Body of pancreas (tissue), 4 donors: ENCODE data around the gene LRRC1.

ENCODE experiments used
- CTCF ChIP-seq, 7 experiments: fragments of 450-650 bp in 4 of 7; fragments of 200-600 bp in 3 of 7; sonication (generic) in 3 of 7; IDR thresholded peaks; one replicate each; pipeline ENCODE4 v1.5.1; 2016 to 2019; ENCODE audit warnings: antibody characterized with exemption in 7 of 7
- POLR2A ChIP-seq, 3 donors: fragments of 450-650 bp; IDR thresholded peaks; one replicate each; pipeline ENCODE4 v1.6.1; 2016; ENCODE audit warnings: antibody characterized with exemption in 3 of 3, mild to moderate bottlenecking in 2 of 3

- TF ChIP-seq CTCF (IDR thresholded peaks at IDR 0.05) (no peak), POLR2A (IDR thresholded peaks at IDR 0.05) (no peak)
These were observed 27.8 kb downstream of the LRRC1 start for GRCh38 chr6:53822401-53823125.
